Measurements from ENCODE around the gene COX15.

COX15 gene

DNA sequence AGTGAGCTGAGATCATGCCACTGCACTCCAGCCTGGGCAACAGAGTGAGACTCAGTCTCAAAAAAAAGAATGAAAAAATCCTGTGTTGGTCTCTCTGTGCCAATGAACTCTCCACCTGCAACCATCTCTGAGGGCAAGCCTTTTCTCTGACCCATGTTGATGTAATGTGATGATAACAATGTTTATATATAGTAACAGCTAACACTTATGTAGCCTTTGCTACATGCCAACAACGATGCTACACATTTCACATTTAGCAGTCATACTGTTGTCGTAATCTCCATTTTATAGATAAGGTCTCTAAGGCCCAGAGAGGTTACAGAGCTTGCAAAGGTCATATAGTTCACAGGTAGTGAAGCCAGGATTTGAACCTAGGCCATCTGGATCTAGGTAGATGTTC lies 11.5 kb downstream of the COX15 start:
- no peak for DNase-seq (ENCODE audit: low read depth)
- TF ChIP-seq CTCF (IDR thresholded peaks at IDR 0.05; ENCODE audit: low read depth, low read length, missing control alignments) = no peak
- H3K4me3 ChIP-seq (ENCODE audit: low read depth, low read length) = no peak overlapping the region

DNA sequence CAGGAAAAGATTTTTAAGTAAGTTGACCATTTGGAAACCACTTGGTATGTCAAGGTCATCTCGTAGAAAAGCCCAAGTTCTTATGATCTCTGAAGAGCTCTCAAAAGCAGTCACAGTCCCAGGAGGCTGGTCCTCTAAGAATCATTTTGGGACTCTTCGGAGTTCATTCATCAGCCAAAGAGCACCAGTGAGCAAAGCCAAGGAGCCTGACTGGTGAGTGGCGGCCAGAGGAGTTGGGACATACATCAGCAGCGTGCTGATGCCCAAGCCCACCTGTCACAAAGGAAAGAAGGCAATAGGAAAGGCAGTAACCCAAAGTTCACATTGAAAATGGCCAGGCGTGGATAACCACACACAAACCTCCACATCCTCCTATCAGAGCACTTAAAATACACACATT lies 17.5 kb downstream of the COX15 start:
- no peak for DNase-seq (ENCODE audit: low read depth)
- TF ChIP-seq CTCF (IDR thresholded peaks at IDR 0.05; ENCODE audit: low read depth, low read length, missing control alignments) = no peak
- H3K4me3 ChIP-seq (ENCODE audit: low read depth, low read length) = no peak overlapping the region

DNA sequence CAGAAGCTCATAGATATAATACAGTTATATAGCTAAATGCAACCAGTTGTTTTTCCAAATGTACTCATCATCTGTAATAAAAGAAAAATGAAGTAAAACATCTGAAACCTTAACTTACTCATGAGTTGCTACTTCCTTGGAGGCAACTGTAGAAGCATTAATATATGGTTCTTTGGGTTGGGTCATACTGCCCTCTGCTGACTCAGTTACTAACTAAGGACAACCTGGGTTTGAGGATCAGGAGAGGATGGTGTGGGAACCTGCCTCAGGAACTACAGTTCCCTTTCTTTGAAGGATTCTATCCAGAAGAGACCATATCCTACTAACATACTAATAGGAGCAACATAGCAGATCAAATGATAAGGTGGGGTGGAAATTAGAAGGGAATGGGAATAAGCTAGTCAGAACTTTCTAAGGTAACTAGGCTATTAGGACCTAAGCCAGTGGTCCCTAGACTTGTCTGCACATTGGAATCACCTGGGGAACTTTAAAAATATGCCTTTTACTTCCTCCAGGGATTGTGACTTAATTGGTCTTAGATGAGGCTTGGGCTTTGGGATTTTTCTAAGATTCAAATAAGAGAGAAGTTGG lies 20.7 kb downstream of the COX15 start:
- TF ChIP-seq CTCF (IDR thresholded peaks at IDR 0.05; ENCODE audit: low read depth, low read length, missing control alignments) = peak; percentile 48
- H3K4me3 ChIP-seq (ENCODE audit: low read depth, low read length) = no peak overlapping the region
- peak; percentile 16 for DNase-seq (ENCODE audit: low read depth)

- no peak for TF ChIP-seq CTCF (IDR thresholded peaks at IDR 0.05; ENCODE audit: low read depth, low read length, missing control alignments)
- no peak overlapping the region for H3K4me3 ChIP-seq (ENCODE audit: low read depth, low read length)
- no peak for DNase-seq (ENCODE audit: low read depth)
Measured at GRCh38 chr10:99709480-99710229, 22.3 kb downstream of the COX15 start.

DNA sequence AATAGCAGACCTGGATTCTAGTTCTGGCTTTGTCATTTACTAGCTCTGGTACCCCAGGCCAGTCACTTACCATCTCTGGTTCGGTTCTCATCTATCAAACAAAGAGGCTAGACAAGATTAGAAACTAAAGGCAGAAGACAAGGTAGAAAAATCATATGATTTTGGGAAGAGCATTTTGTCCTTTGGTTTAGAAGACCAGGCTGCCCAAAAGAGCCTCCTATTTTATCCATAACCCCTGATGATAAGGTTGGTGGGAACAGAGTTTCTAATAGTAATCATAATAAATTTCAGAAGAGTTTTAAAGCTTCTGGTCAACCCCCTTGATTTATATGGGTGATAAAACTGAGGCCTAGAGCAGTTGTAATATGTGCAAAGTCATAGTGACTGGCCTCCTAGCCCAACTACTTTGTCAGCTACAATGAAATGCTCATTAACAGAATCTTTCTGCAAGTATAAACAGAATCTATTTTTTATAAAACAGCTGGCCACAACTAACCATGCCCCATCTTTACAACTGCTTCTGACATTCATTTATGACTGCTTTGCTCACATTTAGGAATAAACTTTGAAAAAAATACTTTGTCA lies 23.4 kb downstream of the COX15 start:
- no peak overlapping the region for H3K4me3 ChIP-seq (ENCODE audit: low read depth, low read length)
- DNase-seq (ENCODE audit: low read depth) = no peak
- no peak for TF ChIP-seq CTCF (IDR thresholded peaks at IDR 0.05; ENCODE audit: low read depth, low read length, missing control alignments)

DNA sequence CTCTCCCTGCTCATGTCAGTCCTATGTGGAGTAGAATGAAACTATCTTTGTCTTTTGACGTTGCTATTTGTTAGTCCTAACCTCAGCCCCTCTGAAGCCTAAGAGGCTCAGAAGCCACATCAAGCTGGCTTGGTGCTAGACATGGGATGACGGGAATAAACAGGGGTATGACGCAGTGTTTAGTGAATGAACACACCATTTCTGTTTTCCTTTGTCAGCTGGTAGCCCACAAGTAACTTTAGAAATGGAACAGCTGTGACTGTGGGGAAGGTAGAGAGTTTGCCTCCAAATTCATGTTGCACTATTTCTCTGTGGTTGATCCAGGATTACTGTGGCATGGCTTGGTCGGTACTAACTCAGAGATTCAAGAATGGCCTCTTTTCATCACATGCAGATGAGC lies 31.3 kb downstream of the COX15 start:
- no peak for TF ChIP-seq CTCF (IDR thresholded peaks at IDR 0.05; ENCODE audit: low read depth, low read length, missing control alignments)
- no peak for DNase-seq (ENCODE audit: low read depth)
- no peak overlapping the region for H3K4me3 ChIP-seq (ENCODE audit: low read depth, low read length)

All from GM12864 (cell line).